ENCODE data around the gene GPER1. TPM values are rescaled to one million over a fixed set of nuclear protein-coding genes. Genes with fewer than 3 reads are reported as not detected.
A peak's percentile ranks its signal among the peaks of the same experiment; 100 is the strongest.

GPER1 gene
- total and polyA plus RNA-seq, 4 donors: 3.3 to 12.2 (median 10.1) TPM

- no peak for DNase-seq (ENCODE audit: low read depth in 4 of 6, low spot score in 6 of 6)
- H3K27me3 ChIP-seq (ENCODE audit: control insufficient read depth, insufficient read depth, low read length): no peaks in the 10 kb centered on the region
- H3K9me3 ChIP-seq (ENCODE audit: control insufficient read depth, insufficient read depth, low read length): no peaks in the 10 kb centered on the region
- H3K36me3 ChIP-seq (ENCODE audit: control insufficient read depth, insufficient read depth, low read length): peaks cover 59% of the 10 kb centered on the region
- H3K4me1 ChIP-seq (ENCODE audit: control insufficient read depth, insufficient read depth, low read length): peaks cover 37% of the 10 kb centered on the region
- no peak overlapping the region for H3K4me3 ChIP-seq (ENCODE audit: low read depth, low read length)
- WGBS (ENCODE audit: insufficient coverage): 74% methylated on average over 22 of the region's 23 CpGs
- no peak overlapping the region for H3K27ac ChIP-seq (ENCODE audit: low read depth, low read length)
Measured at GRCh38 chr7:1124816-1125602, 37.1 kb downstream of the GPER1 start.

- Histone ChIP-seq H3K27ac (ENCODE audit: low read depth, low read length) (no peak overlapping the region), H3K9me3 (ENCODE audit: control insufficient read depth, insufficient read depth, low read length) (no peaks in the 10 kb centered on the region), H3K27me3 (ENCODE audit: control insufficient read depth, insufficient read depth, low read length) (no peaks in the 10 kb centered on the region), H3K4me3 (ENCODE audit: low read depth, low read length) (no peak overlapping the region), H3K4me1 (ENCODE audit: control insufficient read depth, insufficient read depth, low read length) (peaks cover 37% of the 10 kb centered on the region), H3K36me3 (ENCODE audit: control insufficient read depth, insufficient read depth, low read length) (peaks cover 65% of the 10 kb centered on the region)
- 94% methylated on average over 7 of the region's 16 CpGs for WGBS (ENCODE audit: insufficient coverage)
- DNase-seq (ENCODE audit: low read depth in 4 of 6, low spot score in 6 of 6): no peak
Measured at GRCh38 chr7:1125603-1125969, 37.7 kb downstream of the GPER1 start.

GRCh38 chr7:1127001-1127400 is 39.1 kb downstream of the GPER1 start:
- 96% methylated on average over 7 of the region's 7 CpGs for WGBS (ENCODE audit: insufficient coverage)
- Histone ChIP-seq H3K4me1 (ENCODE audit: control insufficient read depth, insufficient read depth, low read length) (peaks cover 31% of the 10 kb centered on the region), H3K9me3 (ENCODE audit: control insufficient read depth, insufficient read depth, low read length) (no peaks in the 10 kb centered on the region), H3K27ac (ENCODE audit: low read depth, low read length) (no peak overlapping the region), H3K36me3 (ENCODE audit: control insufficient read depth, insufficient read depth, low read length) (peaks cover 59% of the 10 kb centered on the region), H3K4me3 (ENCODE audit: low read depth, low read length) (no peak overlapping the region), H3K27me3 (ENCODE audit: control insufficient read depth, insufficient read depth, low read length) (no peaks in the 10 kb centered on the region)
- no peak for DNase-seq (ENCODE audit: low read depth in 4 of 6, low spot score in 6 of 6)

GRCh38 chr7:1129431-1129830 is 41.5 kb downstream of the GPER1 start:
- H3K36me3 ChIP-seq (ENCODE audit: control insufficient read depth, insufficient read depth, low read length): peaks cover 45% of the 10 kb centered on the region
- DNase-seq (ENCODE audit: low read depth in 4 of 6, low spot score in 6 of 6): no peak
- no peak overlapping the region for H3K27ac ChIP-seq (ENCODE audit: low read depth, low read length)
- WGBS (ENCODE audit: insufficient coverage): 97% methylated on average over 10 of the region's 13 CpGs
- peaks cover 9% of the 10 kb centered on the region for H3K4me1 ChIP-seq (ENCODE audit: control insufficient read depth, insufficient read depth, low read length)
- H3K27me3 ChIP-seq (ENCODE audit: control insufficient read depth, insufficient read depth, low read length): no peaks in the 10 kb centered on the region
- no peak overlapping the region for H3K4me3 ChIP-seq (ENCODE audit: low read depth, low read length)
- no peaks in the 10 kb centered on the region for H3K9me3 ChIP-seq (ENCODE audit: control insufficient read depth, insufficient read depth, low read length)

GRCh38 chr7:1130021-1130990 is 42.4 kb downstream of the GPER1 start:
- Histone ChIP-seq H3K9me3 (ENCODE audit: control insufficient read depth, insufficient read depth, low read length) (no peaks in the 10 kb centered on the region), H3K4me1 (ENCODE audit: control insufficient read depth, insufficient read depth, low read length) (peaks cover under 1% of the 10 kb centered on the region), H3K27me3 (ENCODE audit: control insufficient read depth, insufficient read depth, low read length) (no peaks in the 10 kb centered on the region), H3K36me3 (ENCODE audit: control insufficient read depth, insufficient read depth, low read length) (peaks cover 37% of the 10 kb centered on the region), H3K4me3 (ENCODE audit: low read depth, low read length) (no peak overlapping the region), H3K27ac (ENCODE audit: low read depth, low read length) (no peak overlapping the region)
- DNase-seq (ENCODE audit: low read depth in 4 of 6, low spot score in 6 of 6): no peak
- WGBS (ENCODE audit: insufficient coverage): 94% methylated on average over 20 of the region's 26 CpGs

GRCh38 chr7:1131471-1132265 is 43.8 kb downstream of the GPER1 start:
- Histone ChIP-seq H3K4me3 (ENCODE audit: low read depth, low read length) (no peak overlapping the region), H3K27ac (ENCODE audit: low read depth, low read length) (no peak overlapping the region), H3K4me1 (ENCODE audit: control insufficient read depth, insufficient read depth, low read length) (no peaks in the 10 kb centered on the region), H3K9me3 (ENCODE audit: control insufficient read depth, insufficient read depth, low read length) (no peaks in the 10 kb centered on the region), H3K36me3 (ENCODE audit: control insufficient read depth, insufficient read depth, low read length) (peaks cover 26% of the 10 kb centered on the region), H3K27me3 (ENCODE audit: control insufficient read depth, insufficient read depth, low read length) (no peaks in the 10 kb centered on the region)
- DNase-seq (ENCODE audit: low read depth in 4 of 6, low spot score in 6 of 6): no peak
- WGBS (ENCODE audit: insufficient coverage): no CpG with 5 or more reads among the region's 2 CpGs

GRCh38 chr7:1134951-1135350 is 47.0 kb downstream of the GPER1 start:
- H3K9me3 ChIP-seq (ENCODE audit: control insufficient read depth, insufficient read depth, low read length): no peaks in the 10 kb centered on the region
- peaks cover 11% of the 10 kb centered on the region for H3K36me3 ChIP-seq (ENCODE audit: control insufficient read depth, insufficient read depth, low read length)
- no peak overlapping the region for H3K27ac ChIP-seq (ENCODE audit: low read depth, low read length)
- peaks cover 17% of the 10 kb centered on the region for H3K4me1 ChIP-seq (ENCODE audit: control insufficient read depth, insufficient read depth, low read length)
- H3K27me3 ChIP-seq (ENCODE audit: control insufficient read depth, insufficient read depth, low read length): no peaks in the 10 kb centered on the region
- H3K4me3 ChIP-seq (ENCODE audit: low read depth, low read length): no peak overlapping the region
- WGBS (ENCODE audit: insufficient coverage): 88% methylated on average over 5 of the region's 7 CpGs
- DNase-seq (ENCODE audit: low read depth in 4 of 6, low spot score in 6 of 6): no peak

GRCh38 chr7:1136841-1137516 is 49.1 kb downstream of the GPER1 start:
- 27% methylated on average over 8 of the region's 9 CpGs for whole genome bisulfite sequencing (ENCODE audit: insufficient coverage)
- peak overlapping the region; percentile 62 for H3K4me3 ChIP-seq (ENCODE audit: low read depth, low read length)
- no peaks in the 10 kb centered on the region for H3K36me3 ChIP-seq (ENCODE audit: control insufficient read depth, insufficient read depth, low read length)
- H3K4me1 ChIP-seq (ENCODE audit: control insufficient read depth, insufficient read depth, low read length): peaks cover 17% of the 10 kb centered on the region
- H3K27me3 ChIP-seq (ENCODE audit: control insufficient read depth, insufficient read depth, low read length): no peaks in the 10 kb centered on the region
- no peaks in the 10 kb centered on the region for H3K9me3 ChIP-seq (ENCODE audit: control insufficient read depth, insufficient read depth, low read length)
- H3K27ac ChIP-seq (ENCODE audit: low read depth, low read length): no peak overlapping the region
- DNase-seq (ENCODE audit: low read depth in 4 of 6, low spot score in 6 of 6): peak in 1 of 6 donors; percentile 13

Data from spinal cord (tissue), 10 donors.